GM12878 (cell line): Measurements from ENCODE around the gene XCR1. TPM values are rescaled to one million over a fixed set of nuclear protein-coding genes. Genes with fewer than 3 reads are reported as not detected.

Experiments
- ATAC-seq: fragments of 200-7000 bp; cut with Tn5 transposase; 3 replicates; pipeline ENCODE4 v1.9.1; 2020; ENCODE audit warnings: mild to moderate bottlenecking, moderate library complexity
- BruUV-seq: library from RNA; stranded (reverse); fragments of 400-500 nt; replicated peaks from 2 replicates; lab custom pipeline; 2021; lab: Mats Ljungman, UMichigan
- CTCF ChIA-PET: fragments of 300-600 bp; sonication (Branson Sonifier 250); formaldehyde crosslinking; extraction: SDS; loops from one replicate; lab custom pipeline; 2021; ENCODE audit warnings: inconsistent platforms; lab: Yijun Ruan, JAX
- POLR2A ChIA-PET: fragments of 350-600 bp; formaldehyde crosslinking; extraction: SDS; loops from one replicate; lab custom pipeline; 2021; ENCODE audit warnings: inconsistent platforms; lab: Charles Lee
- RAD21 ChIA-PET: fragments of 300-600 bp; sonication (Branson Sonifier 250); formaldehyde crosslinking; loops from one replicate; lab custom pipeline; 2023; ENCODE audit warnings: antibody characterized with exemption; ENCODE audit not compliant: unreplicated experiment; lab: Charles Lee
- SMC1A ChIA-PET: fragments of 300-600 bp; sonication (Branson Sonifier 250); formaldehyde crosslinking; loops from one replicate; lab custom pipeline; 2023; ENCODE audit not compliant: unreplicated experiment, uncharacterized antibody; lab: Charles Lee
- DNase-seq: peaks from one replicate; pipeline ENCODE4 v3.0.0-alpha.2; 2011; ENCODE audit warnings: low read depth, low spot score
- FAIRE-seq: peaks from 3 replicates; lab custom pipeline; 2011; peaks lifted over from hg19 to GRCh38; lab: Jason Lieb, UNC
- H2AFZ ChIP-seq: 2 replicates; pipeline ENCODE4 v1.6.0; 2011; ENCODE audit warnings: low read depth, low read length, control low read depth; ENCODE audit not compliant: control insufficient read depth
- H3K27ac ChIP-seq: 2 replicates; pipeline ENCODE4 v1.5.1; 2011; ENCODE audit warnings: control low read depth; ENCODE audit not compliant: control insufficient read depth, insufficient read depth
- H3K27me3 ChIP-seq, 2 experiments: replicated peaks in 1 of 2; 2 replicates each; pipeline versions ENCODE4 v1.6.0 to v1.6.1; 2011; ENCODE audit warnings: low read length in 1 of 2; ENCODE audit not compliant: control insufficient read depth in 2 of 2, insufficient read depth in 2 of 2
- H3K36me3 ChIP-seq, 2 experiments: 2 replicates each; pipeline ENCODE4 v1.5.1; 2011; ENCODE audit warnings: low read length in 1 of 2; ENCODE audit not compliant: control insufficient read depth in 2 of 2, insufficient read depth in 2 of 2
- H3K4me1 ChIP-seq: 2 replicates; pipeline ENCODE4 v1.6.1; 2011; ENCODE audit warnings: mild to moderate bottlenecking, low read length, moderate library complexity, mixed read lengths; ENCODE audit not compliant: control insufficient read depth, insufficient read depth
- H3K4me2 ChIP-seq: 2 replicates; pipeline ENCODE4 v1.6.0; 2011; ENCODE audit warnings: control low read depth; ENCODE audit not compliant: control insufficient read depth, insufficient read depth
- H3K4me3 ChIP-seq: fragments of 200-600 bp; sonication (generic); 2 replicates; pipeline ENCODE4 v1.5.1; 2016
- H3K79me2 ChIP-seq: 2 replicates; pipeline ENCODE4 v1.6.0; 2011; ENCODE audit warnings: low read length; ENCODE audit not compliant: control insufficient read depth, insufficient read depth
- H3K9ac ChIP-seq: 2 replicates; pipeline ENCODE4 v1.8.0; 2011; ENCODE audit warnings: low read length, control low read depth, mixed read lengths; ENCODE audit not compliant: control insufficient read depth, insufficient read depth
- H3K9me3 ChIP-seq: replicated peaks from 3 replicates; pipeline ENCODE4 v1.5.1; 2011; ENCODE audit warnings: mild to moderate bottlenecking, low read length; ENCODE audit not compliant: control insufficient read depth, insufficient read depth
- H4K20me1 ChIP-seq: 2 replicates; pipeline ENCODE4 v1.6.0; 2011; ENCODE audit not compliant: control insufficient read depth, insufficient read depth
- ATF7 ChIP-seq: fragments of 450-650 bp; IDR thresholded peaks from 2 replicates; pipeline ENCODE4 v1.6.1; 2016; ENCODE audit warnings: low read depth, mild to moderate bottlenecking
- CREM ChIP-seq: IDR thresholded peaks from 2 replicates; pipeline ENCODE4 v1.6.1; 2014; ENCODE audit warnings: antibody characterized with exemption, low read depth
- HDAC6 ChIP-seq: fragments of 200-600 bp; sonication (generic); IDR thresholded peaks from one replicate; pipeline ENCODE4 v1.8.0; 2017; ENCODE audit warnings: antibody characterized with exemption; ENCODE audit not compliant: unreplicated experiment
- IRF4 ChIP-seq: IDR thresholded peaks from 2 replicates; pipeline ENCODE4 v1.6.1; 2011; ENCODE audit warnings: low read depth, low read length
- KAT2A ChIP-seq: conservative IDR thresholded peaks from 2 replicates; pipeline ENCODE4 v1.6.1; 2011; ENCODE audit warnings: low read depth, low read length; ENCODE audit not compliant: control insufficient read depth
- KDM1A ChIP-seq: fragments of 200-600 bp; sonication (generic); IDR thresholded peaks from 2 replicates; pipeline ENCODE4 v1.6.1; 2016; ENCODE audit warnings: borderline replicate concordance
- MAX ChIP-seq: IDR thresholded peaks from 2 replicates; pipeline ENCODE4 v1.6.1; 2012; ENCODE audit warnings: low read depth, low read length, improper control_type of control experiment
- RB1 ChIP-seq: fragments of 450-650 bp; formaldehyde crosslinking; IDR thresholded peaks from 2 replicates; pipeline ENCODE4 v1.6.1; 2017; ENCODE audit warnings: mild to moderate bottlenecking, borderline replicate concordance
- SPI1 ChIP-seq: IDR thresholded peaks from 2 replicates; pipeline ENCODE4 v1.6.1; 2011; ENCODE audit warnings: low read depth, mild to moderate bottlenecking, low read length, moderate library complexity, borderline replicate concordance; ENCODE audit not compliant: insufficient read depth
- SREBF2 ChIP-seq: IDR thresholded peaks from 2 replicates; pipeline ENCODE4 v1.6.1; 2012; ENCODE audit warnings: mild to moderate bottlenecking, low read length
- WGBS: methylation state at CpG from one replicate; pipeline ENCODE4 v1.1.6; 2016; ENCODE audit warnings: low lambda C conversion rate; ENCODE audit not compliant: insufficient replicate concordance, insufficient coverage; ENCODE audit errors: missing lambda C conversion rate; 5-methylcytosine and 5-hydroxymethylcytosine counted together
- in situ Hi-C: fragments of 300-500 bp; cut with MboI; formaldehyde crosslinking; loops from 9 replicates; pipeline ENCODE4 v1.14.3; 2018; ENCODE audit warnings: mixed read lengths
- intact Hi-C: fragments of 100-400 bp; cut with micrococcal nuclease; formaldehyde crosslinking; loops from one replicate; pipeline ENCODE4 v1.14.2; 2022; ENCODE audit not compliant: unreplicated experiment
- polyA plus RNA-seq, 11 experiments: library from polyadenylated mRNA; depleted of rRNA in 4 of 11; unstranded in 6 of 11; stranded (reverse) in 5 of 11; fragments of >200 nt; fragmentation: Nextera tagmentation in 4 of 11; fragmentation: Illumina TruSeq in 1 of 11; extraction: Ambion mirVana in 4 of 11; extraction: Trizol in 1 of 11; gene quantifications; 1 replicate in 1 of 11; 2 replicates in 10 of 11; pipeline versions ENCODE4 v1.2.1 to v1.2.3, GENCODE V29; 2011 to 2016; ENCODE audit warnings: inconsistent platforms in 2 of 11, missing spikeins in 2 of 11, low read depth in 1 of 11
- total RNA-seq, 4 experiments: library from RNA; depleted of rRNA in 3 of 4; stranded (reverse); fragments of >200 nt in 3 of 4; fragmentation: Illumina TruSeq in 1 of 4; extraction: Trizol in 1 of 4; gene quantifications; 2 replicates each; pipeline versions ENCODE4 v1.2.1 to v1.2.3, GENCODE V29; 2013 to 2021

Gene XCR1
- total and polyA plus RNA-seq, 10 of the 15 experiments (the other 5 are each of a cell fraction or from before 2014, with no cell fraction given), result 0.02 to 0.29 (median 0.13) TPM; not detected in 2

- 89% methylated on average over 3 of the region's 3 CpGs for WGBS
- FAIRE-seq (no peak), ATAC-seq (no peak), DNase-seq (no peak)
- ChIA-PET RAD21 (interaction anchor here (1.6 kb wide), 1 partner anchor 11 kb away, joined by 3 read pairs; no protein-coding TSS in a partner anchor), SMC1A (interaction anchor here (2.2 kb wide), 1 partner anchor 15 kb away, joined by 6 read pairs; no protein-coding TSS in a partner anchor), CTCF (interaction anchor here (0.7 kb wide), 1 partner anchor 11 kb away, joined by 3 read pairs; no protein-coding TSS in a partner anchor), POLR2A (interaction anchor here (2.2 kb wide), 1 partner anchor 11 kb away, joined by 7 read pairs; no protein-coding TSS in a partner anchor)
- no peaks in the 10 kb centered on the region for H3K79me2 ChIP-seq
- in situ Hi-C loops (no loop called here), intact Hi-C loops (no loop called here)
- H3K9me3 ChIP-seq, result no peaks in the 10 kb centered on the region
- no TSS peak for BruUV-seq
- no peak overlapping the region for H2AFZ ChIP-seq
- no peaks in the 10 kb centered on the region; the same call in 1 of the 2 replicates for H4K20me1 ChIP-seq
- H3K9ac ChIP-seq, result no peak overlapping the region
- H3K4me1 ChIP-seq, result peaks cover 7% of the 10 kb centered on the region
- no peak overlapping the region for H3K4me2 ChIP-seq
- TF ChIP-seq ATF7 (no peak), MAX (no peak), SPI1 (no peak), HDAC6 (no peak), CREM (no peak), IRF4 (no peak), KAT2A (no peak), RB1 (no peak), SREBF2 (no peak), KDM1A (no peak)
- H3K4me3 ChIP-seq, result no peak overlapping the region
- H3K36me3 ChIP-seq, result peaks cover 9 to 18% of the 10 kb centered on the region in 2 experiments
- H3K27me3 ChIP-seq, result no peaks in the 10 kb centered on the region
- H3K27ac ChIP-seq, result no peak overlapping the region
Measured at GRCh38 chr3:45983770-45984169, 43.5 kb downstream of the XCR1 start.
